ENCODE measurements around the gene UGT2B17.
"Not testable (repeated sequence)": the region's sequence is repeated elsewhere in the genome, so short reads cannot be mapped to it uniquely, and the experiment has no call there.

UGT2B17 gene

GRCh38 chr4:68576272-68577125, at the start of gene UGT2B17:
TSS of gene UGT2B17 (minus strand) at chr4:68576322. CDS start at chr4:68568484, 7,838 bp downstream.
- DNase-seq = no peak

- DNase-seq = not testable (repeated sequence)
These were observed 46.6 kb upstream of the UGT2B17 start for GRCh38 chr4:68622731-68623130.

- no peak for DNase-seq
These were observed 41.0 kb upstream of the UGT2B17 start for GRCh38 chr4:68617003-68617698.

- DNase-seq = no peak
These were observed 39.7 kb upstream of the UGT2B17 start for GRCh38 chr4:68615699-68616422.

- DNase-seq = no peak
These were observed 37.6 kb upstream of the UGT2B17 start for GRCh38 chr4:68613752-68614151.

GRCh38 chr4:68606240-68606639, 30.1 kb upstream of the UGT2B17 start:
- DNase-seq = no peak

GRCh38 chr4:68599150-68599549, 23.0 kb upstream of the UGT2B17 start:
- no peak for DNase-seq

- DNase-seq = no peak
These were observed 21.4 kb upstream of the UGT2B17 start for GRCh38 chr4:68597482-68597881.

GRCh38 chr4:68594678-68595077, 18.6 kb upstream of the UGT2B17 start:
- DNase-seq = no peak

- DNase-seq = no peak
These were observed 17.0 kb upstream of the UGT2B17 start for GRCh38 chr4:68593112-68593511.

- DNase-seq = no peak
These were observed 16.6 kb upstream of the UGT2B17 start for GRCh38 chr4:68592673-68593072.

- DNase-seq = no peak
These were observed 15.1 kb upstream of the UGT2B17 start for GRCh38 chr4:68591204-68591603.

GRCh38 chr4:68589790-68590189, 13.7 kb upstream of the UGT2B17 start:
- DNase-seq = no peak

GRCh38 chr4:68582339-68582717, 6.2 kb upstream of the UGT2B17 start:
- no peak for DNase-seq

- DNase-seq = no peak
These were observed 5.5 kb upstream of the UGT2B17 start for GRCh38 chr4:68581383-68582338.

- DNase-seq = no peak
These were observed 1.5 kb upstream of the UGT2B17 start for GRCh38 chr4:68577590-68577989.

GRCh38 chr4:68575636-68576035, 486 bp downstream of the UGT2B17 start:
- DNase-seq = not testable (repeated sequence)

- no peak for DNase-seq
These were observed 1.0 kb downstream of the UGT2B17 start for GRCh38 chr4:68575081-68575480.

- DNase-seq = no peak
These were observed 3.4 kb downstream of the UGT2B17 start for GRCh38 chr4:68572653-68573170.

GRCh38 chr4:68570122-68570507, 6.0 kb downstream of the UGT2B17 start:
- no peak for DNase-seq

GRCh38 chr4:68569466-68570121, 6.5 kb downstream of the UGT2B17 start:
- no peak for DNase-seq

- DNase-seq = not testable (repeated sequence)
These were observed 7.1 kb downstream of the UGT2B17 start for GRCh38 chr4:68569036-68569435.

Measured in cortex of kidney (tissue), 1 donor.